ENCODE data around the gene CYTL1.
"Not testable (repeated sequence)": the region's sequence is repeated elsewhere in the genome, so short reads cannot be mapped to it uniquely, and the experiment has no call there.

The CYTL1 gene

GRCh38 chr4:5033281-5033841 lies 14.1 kb upstream of the CYTL1 start:
- DNase-seq, result no peak

GRCh38 chr4:5032813-5033212 lies 13.6 kb upstream of the CYTL1 start:
- no peak for DNase-seq

- DNase-seq, result no peak
Observed at GRCh38 chr4:5030927-5031326, 11.7 kb upstream of the CYTL1 start.

GRCh38 chr4:5030221-5030620 lies 11.0 kb upstream of the CYTL1 start:
- no peak for DNase-seq

- no peak for DNase-seq
Observed at GRCh38 chr4:5029447-5029846, 10.2 kb upstream of the CYTL1 start.

GRCh38 chr4:5028480-5028879 lies 9.2 kb upstream of the CYTL1 start:
- DNase-seq, result no peak

GRCh38 chr4:5027346-5027745 lies 8.1 kb upstream of the CYTL1 start:
- DNase-seq, result no peak

- DNase-seq, result no peak
Observed at GRCh38 chr4:5026371-5026770, 7.1 kb upstream of the CYTL1 start.

- no peak for DNase-seq
Observed at GRCh38 chr4:5024673-5025072, 5.4 kb upstream of the CYTL1 start.

- DNase-seq, result no peak
Observed at GRCh38 chr4:5021546-5021945, 2.3 kb upstream of the CYTL1 start.

- DNase-seq, result no peak
Observed at GRCh38 chr4:5020341-5020740, 1.1 kb upstream of the CYTL1 start.

- no peak for DNase-seq
Observed at GRCh38 chr4:5019796-5020195, 538 bp upstream of the CYTL1 start.

- DNase-seq, result no peak
Observed at GRCh38 chr4:5018603-5019002, 655 bp downstream of the CYTL1 start.

GRCh38 chr4:5018096-5018495 lies 1.2 kb downstream of the CYTL1 start:
- no peak for DNase-seq

- DNase-seq, result no peak
Observed at GRCh38 chr4:5014007-5014682, 5.1 kb downstream of the CYTL1 start.

- DNase-seq, result no peak
Observed at GRCh38 chr4:5012958-5013357, 6.3 kb downstream of the CYTL1 start.

- DNase-seq, result no peak
Observed at GRCh38 chr4:5012244-5012898, 6.9 kb downstream of the CYTL1 start.

- no peak for DNase-seq
Observed at GRCh38 chr4:5010984-5011383, 8.3 kb downstream of the CYTL1 start.

- no peak for DNase-seq
Observed at GRCh38 chr4:5009796-5010195, 9.5 kb downstream of the CYTL1 start.

GRCh38 chr4:5006932-5007331 lies 12.3 kb downstream of the CYTL1 start:
- DNase-seq, result not testable (repeated sequence)

- no peak for DNase-seq
Observed at GRCh38 chr4:5004496-5004895, 14.8 kb downstream of the CYTL1 start.

- DNase-seq, result no peak
Observed at GRCh38 chr4:5003918-5004317, 15.3 kb downstream of the CYTL1 start.

GRCh38 chr4:5003372-5003857 lies 15.8 kb downstream of the CYTL1 start:
- DNase-seq, result no peak

- DNase-seq, result not testable (repeated sequence)
Observed at GRCh38 chr4:5001641-5002040, 17.6 kb downstream of the CYTL1 start.
